Measurements from ENCODE around the gene PDE8A.
"Not testable (repeated sequence)": the region's sequence is repeated elsewhere in the genome, so short reads cannot be mapped to it uniquely, and the experiment has no call there.

PDE8A gene

DNA sequence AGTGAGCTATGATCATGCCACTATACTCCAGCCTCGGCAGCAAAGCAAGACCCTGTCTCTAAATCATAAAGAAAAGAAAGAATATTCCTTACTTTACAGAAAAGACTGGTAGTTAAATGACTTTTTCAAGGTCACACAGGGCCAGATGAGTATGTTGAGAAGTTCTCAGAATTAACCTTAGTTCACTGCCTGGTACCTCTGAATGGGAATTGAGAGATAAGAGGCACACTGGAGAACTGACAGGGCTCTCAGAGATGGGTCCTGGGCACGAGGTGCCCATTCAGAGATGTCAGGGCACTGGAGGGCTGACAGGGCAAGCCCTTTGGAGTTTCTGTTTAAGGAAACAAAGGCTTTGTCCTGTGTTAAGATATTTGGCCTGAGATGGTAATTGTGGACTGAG, 157.7 kb downstream of the PDE8A start:
- DNase-seq, result no peak

DNA sequence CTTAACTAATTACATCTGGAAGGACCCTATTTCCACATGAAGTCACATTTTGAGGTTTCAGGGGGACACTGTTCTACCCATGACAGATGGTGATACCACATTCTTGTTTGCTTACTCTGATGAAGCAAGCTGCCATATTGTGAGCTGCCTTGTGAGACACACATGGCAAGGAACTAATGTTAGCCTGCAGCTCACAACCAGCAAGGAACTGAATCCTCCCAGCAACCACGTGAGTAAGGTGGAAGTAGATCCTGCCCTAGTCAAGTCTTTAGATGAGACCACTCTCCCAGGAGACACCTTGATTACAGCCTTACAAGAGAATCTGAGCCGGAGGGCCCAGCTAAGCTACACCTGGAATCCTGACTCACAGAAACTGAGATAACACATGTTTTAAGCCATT, 160.1 kb downstream of the PDE8A start:
- DNase-seq, result no peak

DNA sequence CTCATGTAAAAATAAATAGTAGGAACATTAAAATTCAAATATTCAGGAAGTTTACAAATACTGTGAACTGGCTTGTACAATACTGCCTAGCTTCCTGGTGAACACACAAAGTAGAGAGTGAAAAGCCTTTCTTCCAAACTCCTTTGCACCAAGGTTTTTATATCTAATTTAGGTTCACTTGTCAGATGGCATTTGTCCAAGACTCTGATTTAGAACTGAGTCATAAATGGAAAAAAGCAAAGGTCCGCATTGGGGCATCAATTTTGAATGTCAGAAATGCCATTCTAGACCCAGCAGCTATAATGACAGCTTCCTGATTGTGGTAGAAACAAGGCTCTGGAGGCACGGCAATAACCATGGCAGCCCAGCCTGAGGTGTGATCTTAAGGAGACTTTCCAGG, 160.7 kb downstream of the PDE8A start:
- no peak for DNase-seq

DNA sequence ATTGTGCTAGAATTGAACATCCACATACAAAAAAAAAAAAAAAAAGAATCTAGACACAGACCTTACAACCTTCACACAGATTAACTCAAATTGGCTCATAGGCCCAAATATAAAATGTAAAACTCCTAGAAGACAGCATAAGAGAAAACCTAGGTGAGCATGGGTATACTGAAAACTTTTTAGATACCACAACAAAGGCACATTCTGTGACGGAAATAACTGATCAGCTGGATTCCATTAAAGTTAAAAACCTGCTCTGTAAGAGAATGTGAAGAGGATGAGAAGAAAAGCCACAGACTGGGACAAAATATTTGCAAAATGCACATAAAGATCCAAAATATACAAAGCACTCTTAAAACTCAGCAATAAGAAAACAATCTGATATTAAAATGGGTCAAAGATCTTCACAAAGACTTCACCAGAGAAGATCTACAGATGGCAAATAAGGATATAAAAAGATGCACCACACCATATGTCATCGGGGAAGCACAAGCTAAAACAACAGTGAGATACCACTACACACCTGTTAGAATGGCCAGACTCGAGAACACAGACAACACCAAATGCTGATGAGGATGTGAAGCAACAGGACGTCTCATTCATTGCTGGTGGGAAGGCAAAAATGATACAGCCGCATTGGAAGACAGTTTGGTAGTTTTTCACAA, 167.9 kb downstream of the PDE8A start:
- DNase-seq, result no peak

DNA sequence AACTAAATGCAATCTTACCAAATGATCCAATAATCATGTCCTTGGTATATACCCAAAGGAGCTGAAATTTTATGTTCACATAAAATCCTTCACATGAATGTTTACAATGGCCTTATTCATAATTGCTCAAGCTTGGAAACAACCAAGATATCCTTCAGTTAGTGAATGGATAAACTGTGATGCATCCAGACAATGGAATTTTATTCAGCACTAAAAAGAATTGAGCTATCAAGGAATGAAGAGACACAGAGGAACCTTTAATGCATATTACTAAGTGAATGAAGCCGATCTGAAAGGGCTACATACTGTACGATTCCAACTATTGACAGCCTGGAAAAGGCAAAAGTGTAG, 168.4 kb downstream of the PDE8A start:
- DNase-seq, result no peak

DNA sequence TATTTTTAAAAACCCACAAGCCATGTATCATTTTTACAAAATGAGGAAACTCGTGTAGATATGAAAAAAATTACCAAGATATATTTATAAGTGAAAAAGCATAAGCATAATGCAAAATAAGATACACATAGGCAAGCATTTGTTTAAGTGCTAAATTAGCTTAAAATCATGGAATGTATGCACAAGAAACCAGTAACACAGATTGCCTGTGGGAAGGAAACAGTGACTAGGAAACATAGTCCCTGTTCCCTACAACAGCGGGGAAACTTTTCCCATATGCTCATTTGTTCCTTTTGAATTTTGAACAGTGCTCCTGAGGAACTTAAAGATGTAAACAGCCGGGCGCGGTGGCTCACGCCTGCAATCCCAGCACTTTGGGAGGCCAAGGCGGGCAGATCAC, 169.5 kb downstream of the PDE8A start:
- no peak for DNase-seq

DNA sequence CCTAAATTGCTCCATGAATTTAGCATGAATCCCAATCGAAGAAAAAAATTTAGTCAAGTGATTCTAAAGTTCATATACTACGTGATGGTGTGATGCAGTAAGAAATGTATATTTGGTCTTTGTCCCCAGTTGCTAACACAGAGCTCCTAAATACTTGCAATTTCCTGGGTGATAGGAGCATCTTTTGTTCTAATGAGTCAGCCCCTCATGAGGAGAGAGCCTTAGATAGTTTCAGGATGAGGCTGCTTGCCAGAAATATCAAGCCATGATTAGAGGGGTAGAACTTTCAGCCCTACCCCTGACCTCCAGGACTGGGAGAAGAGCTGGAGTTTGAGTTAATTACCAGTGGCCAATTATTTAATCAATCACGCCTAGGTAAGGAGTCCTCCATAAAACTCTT, 170.2 kb downstream of the PDE8A start:
- no peak for DNase-seq

DNA sequence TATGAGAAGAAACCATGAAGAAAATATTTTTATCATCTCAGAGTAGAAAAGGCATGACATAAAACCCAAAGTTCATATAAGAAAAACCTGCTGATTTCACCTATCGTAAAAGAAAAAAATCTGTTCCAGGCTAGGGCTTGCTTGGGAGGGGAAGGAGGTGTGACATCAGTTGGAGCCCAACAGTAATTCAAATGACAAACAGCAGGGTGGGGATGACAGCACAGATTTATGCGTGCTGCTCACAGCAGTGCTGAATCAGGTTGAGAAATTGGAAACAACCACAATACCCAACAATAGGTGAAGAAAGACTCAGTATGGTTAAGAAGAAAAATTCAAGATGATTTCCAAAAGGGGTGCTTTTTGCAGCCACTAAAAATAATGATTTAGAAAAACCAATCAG, 172.4 kb downstream of the PDE8A start:
- DNase-seq, result no peak

DNA sequence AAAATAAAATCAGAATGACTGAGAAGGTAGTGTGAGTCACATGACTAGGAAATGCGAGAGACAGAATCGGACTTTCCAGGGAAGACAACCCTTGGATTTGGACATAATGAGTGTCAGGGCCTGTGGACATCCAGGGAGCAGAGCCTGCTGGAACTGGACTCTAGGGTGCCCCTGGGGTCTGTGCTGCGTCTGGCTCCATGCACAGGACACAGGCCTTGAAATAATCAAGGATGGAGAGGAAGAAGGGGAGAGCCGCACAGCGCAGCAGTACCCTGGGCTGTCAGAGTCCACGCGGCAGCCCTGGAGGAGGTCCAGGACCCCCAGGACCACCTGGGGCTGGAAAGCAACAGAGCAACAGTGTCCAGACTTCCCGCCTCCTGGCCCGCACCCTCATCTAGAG, 173.7 kb downstream of the PDE8A start:
- DNase-seq, result no peak

DNA sequence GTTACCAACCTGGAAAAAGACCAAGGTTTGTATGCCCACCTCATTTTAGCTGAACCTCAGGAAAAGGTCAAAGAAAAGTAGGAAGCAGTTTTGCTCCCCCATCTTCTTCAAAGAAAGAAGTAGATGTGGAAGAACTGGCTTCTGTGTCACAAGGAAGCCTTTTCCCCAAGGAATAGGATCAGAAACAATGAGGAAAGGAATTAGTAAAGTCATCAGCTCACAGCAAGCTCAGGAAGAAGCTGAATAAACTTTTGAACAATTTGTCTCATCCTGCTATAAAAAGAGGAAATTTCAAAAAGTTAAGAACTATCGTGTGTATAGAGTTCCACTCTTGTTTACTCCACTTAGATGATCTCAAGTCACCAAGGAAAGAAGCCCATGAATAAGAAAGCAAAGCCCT, 174.2 kb downstream of the PDE8A start:
- no peak for DNase-seq

DNA sequence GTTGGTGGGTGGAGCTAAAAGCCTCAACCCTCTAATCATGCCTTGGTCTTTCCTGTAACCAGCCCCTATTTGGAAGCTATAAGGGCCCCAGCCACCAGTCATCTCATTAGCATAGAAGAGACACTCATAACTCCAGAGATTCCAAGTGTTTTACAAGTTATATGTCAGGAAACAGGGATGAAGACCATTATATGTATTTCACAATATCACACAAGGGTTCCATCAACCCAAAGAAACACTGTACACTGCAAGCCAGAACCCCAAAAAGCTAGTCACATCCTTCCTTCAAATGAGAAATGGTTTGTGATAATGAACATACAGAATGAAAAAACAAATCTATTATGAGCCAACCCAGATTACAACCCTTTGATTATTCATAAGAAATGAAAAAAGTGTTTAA, 175.7 kb downstream of the PDE8A start:
- DNase-seq, result no peak

DNA sequence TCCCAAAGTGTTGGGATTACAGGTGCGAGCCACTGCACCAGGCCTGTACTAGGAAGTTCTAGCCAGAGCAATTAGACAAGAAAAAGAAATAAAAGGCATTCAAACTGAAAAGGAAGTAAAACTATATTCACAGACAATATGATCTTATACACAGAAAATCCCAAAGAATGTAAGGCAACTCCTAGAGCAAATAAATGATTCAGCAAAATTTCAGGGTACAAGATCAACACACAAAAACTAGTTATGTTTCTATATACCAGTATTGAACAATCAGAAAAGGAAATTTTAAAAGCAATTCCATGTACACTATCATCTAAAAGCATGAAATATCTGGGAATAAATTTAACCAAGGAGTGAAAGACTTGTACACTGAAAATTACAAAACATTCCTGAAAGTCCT, 180.6 kb downstream of the PDE8A start:
- DNase-seq, result no peak

DNA sequence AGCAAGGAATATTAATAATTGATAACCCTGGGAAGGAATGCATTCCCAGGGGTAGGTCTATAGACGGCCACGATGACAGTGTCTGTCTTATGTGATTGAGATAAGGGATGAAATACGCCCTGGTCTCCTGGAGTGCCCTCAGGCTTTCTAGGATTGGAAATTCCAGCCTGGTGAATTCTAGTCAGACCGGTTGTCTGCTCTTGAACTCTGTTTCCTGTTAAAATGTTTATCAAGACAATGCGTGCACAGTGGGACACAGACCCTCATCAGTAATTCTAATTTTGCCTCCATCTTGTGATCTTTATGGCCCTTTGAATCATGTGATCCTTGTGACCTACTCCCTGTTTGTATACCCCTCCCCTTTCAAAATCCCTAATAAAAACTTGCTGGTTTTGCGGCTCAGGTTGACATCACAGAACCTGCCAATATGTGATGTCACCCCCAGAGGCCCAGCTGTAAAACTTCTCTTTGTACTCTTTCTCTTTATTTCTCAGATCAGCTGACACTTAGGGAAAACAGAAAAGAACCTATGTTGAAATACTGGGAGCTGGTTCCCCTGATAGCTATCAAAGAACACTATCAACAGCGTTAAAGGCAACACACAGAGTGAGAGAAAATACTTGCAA, 183.3 kb downstream of the PDE8A start:
- no peak for DNase-seq

DNA sequence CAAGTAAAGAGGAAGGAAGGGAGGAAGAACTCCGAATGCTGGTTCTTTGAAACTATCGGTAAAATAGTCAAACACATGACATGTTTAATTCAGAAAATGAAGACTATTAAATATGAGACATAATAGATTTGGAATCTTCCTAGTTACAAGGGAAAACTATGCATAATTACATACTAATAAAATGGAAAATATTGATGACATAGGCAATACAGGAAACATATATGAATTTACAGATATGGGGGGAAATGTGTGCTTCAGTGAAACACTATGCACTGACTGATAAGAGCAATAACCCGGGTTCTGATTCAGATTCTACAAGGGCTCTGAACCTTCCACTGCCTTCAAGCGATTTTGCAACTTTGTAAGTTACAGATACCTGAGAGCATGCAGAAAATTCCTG, 185.9 kb downstream of the PDE8A start:
- no peak for DNase-seq

DNA sequence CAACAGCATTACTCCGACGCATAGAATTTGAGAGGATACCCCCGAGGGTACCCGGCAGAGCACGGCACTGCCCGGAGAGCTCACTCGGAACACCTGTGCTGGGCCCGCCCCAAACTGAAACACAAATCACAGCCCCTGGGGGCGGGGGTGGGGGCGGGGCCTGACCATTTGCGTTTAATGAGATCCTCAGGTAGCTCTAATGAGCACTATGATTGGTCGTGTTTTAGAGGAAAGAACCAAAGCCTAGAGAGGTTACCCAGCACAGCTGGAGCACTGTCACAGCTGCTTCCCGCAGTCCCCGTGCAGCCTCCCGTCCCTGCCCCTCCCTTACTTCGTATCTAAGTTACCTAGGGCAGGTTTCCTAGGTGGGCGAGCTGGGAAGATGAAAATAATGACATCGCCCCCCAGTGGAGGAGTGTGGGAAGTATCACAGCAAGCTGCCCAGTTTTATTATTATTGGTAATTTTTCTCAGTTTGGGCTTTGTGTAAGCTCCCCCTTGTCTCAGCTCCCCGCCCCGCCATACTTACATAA, 187.1 kb downstream of the PDE8A start:
- peak; percentile 1 for DNase-seq

DNA sequence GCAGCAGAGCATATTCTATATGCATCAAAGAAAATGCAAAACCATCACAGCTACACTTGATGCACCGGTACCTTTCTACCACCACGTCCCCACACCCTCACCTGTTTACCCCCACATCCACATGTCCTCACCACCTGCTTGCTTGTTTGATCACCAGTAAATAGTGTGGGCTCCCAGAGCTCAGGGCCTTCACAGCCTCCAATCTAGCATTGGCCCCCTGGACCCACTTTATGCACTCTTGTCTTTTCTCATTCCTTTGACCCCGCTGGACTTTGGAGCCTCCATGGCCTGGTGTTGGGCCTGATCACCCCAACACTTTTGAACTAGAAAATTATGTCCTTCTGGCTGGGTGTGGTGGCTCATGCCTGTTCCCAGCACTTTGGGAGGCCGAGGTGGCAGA, 190.1 kb downstream of the PDE8A start:
- DNase-seq, result no peak

DNA sequence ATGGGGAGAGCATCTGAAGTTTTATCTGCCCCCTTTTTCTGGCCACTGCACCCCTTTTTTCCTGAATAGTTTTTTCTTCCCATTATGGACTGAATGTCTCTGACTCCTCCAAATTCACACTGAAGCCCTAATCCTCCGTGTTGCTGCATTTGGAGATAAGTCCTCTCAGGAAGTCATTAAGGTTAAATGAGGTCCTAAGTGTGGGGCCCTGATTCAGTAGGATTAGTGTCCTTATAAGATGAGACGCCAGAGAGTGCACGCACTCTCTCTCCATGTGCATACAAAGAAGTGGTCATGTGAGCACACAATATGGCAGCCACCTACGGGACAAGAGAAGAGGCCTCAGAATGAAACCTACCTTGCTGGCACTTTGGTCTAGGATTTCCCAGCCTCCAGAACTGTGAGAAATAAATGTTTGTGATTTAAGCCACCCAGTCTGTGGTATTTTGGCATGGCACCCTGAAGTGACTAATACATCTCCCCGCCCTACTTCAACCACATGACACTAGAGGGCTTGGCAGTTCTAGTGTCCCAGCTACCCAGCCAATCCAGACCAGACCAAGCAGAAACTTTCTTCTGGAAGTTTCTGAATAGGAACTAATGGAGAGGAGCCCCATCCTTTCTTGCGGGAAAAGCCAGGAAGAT, 191.3 kb downstream of the PDE8A start:
- no peak for DNase-seq

DNA sequence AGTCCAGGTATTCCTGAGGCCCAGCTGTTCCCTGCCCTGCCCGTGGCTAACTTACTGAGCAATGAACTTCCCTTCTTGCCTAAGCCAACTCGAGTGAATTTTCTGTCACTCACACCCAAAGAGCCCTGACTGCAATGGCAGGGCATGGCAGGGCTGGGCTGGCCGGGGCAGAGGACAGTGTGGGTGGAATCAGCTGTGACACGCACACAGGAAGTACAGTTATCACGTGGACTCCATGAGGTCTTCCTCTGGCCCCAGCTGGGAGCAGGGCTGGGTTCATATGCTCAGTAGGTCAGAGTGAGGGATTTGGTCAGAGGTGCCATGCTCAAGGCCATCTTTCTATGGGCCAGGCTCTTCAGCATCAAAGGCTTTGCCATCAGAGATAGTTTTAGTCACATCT, 192.0 kb downstream of the PDE8A start:
- not testable (repeated sequence) for DNase-seq

DNA sequence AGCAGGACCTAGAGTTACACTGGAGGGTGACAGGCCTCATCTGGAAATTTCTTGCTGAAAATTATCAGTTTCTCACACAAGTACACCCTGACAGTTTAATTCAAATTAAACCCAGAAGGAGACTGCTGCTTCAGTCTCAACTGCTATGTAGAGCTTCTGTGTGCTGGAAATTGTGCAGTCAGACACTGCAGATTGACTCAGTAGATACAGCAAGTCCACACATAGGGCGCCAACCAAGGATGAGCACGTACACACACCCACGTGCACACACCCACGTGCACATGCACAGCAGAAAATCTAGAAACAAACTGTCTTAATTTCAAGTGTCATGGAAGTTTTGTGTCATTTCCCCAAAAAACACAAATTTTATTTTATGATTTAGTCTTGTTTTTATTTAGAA, 192.9 kb downstream of the PDE8A start:
- DNase-seq, result no peak

DNA sequence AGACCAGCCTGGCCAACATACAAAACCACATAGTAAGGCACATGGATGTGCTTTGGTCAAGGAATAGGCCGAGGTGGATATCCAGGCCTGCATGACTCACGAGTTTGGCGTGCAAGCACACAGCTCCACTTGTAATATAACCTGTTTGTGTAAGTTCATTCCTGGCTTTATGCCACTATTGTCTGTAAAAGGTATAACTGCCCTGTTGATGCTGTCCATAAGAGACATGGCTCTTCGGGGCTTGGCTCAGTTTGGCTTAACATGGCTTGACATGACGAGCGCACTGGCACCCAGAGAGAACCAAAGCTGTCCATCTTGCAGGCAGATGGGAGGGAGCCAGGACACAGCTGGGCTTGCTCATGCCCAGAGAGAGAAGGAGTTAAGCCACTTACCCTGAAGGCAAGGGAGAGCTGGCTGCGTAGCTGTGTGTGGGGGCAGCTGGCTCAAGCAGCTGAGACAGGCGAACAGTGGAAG, 195.4 kb downstream of the PDE8A start:
- not testable (repeated sequence) for DNase-seq

DNA sequence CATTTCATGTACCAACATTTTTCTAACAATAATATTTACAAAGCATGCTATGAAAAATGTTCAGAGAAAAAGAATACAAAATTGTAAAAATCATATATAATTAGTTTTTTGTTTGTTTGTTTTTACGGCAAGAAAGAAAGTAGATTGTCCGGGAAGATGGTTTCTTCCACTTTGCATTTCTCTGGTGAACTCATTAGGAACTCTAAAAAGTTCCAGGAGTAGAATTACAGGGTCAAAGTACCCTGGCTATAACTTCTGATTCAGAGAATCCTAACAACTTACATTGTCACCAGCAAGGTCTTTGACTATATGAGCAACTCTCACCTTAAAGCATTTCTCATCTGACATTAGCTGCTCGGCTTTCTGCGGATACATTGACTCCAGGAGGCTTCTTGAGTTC, 196.7 kb downstream of the PDE8A start:
- no peak for DNase-seq

DNA sequence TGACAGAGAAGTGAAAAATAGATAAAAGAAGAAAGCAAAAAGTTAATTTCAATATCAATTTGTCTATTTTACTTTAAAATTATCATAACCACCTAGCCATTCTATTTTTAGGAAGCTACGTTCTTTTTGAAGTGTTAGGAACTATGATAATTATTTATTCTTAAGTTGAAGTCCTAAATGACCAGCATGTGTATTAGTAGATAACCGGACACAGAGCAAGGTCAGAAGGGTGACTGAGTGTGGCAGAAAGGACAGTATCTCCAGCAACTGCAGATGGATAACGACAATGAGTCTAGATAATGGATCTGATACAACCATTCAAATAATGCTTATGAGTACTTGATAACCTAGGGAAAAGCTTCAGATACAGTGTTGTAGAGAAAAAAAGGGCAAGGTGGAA, 198.0 kb downstream of the PDE8A start:
- no peak for DNase-seq

DNA sequence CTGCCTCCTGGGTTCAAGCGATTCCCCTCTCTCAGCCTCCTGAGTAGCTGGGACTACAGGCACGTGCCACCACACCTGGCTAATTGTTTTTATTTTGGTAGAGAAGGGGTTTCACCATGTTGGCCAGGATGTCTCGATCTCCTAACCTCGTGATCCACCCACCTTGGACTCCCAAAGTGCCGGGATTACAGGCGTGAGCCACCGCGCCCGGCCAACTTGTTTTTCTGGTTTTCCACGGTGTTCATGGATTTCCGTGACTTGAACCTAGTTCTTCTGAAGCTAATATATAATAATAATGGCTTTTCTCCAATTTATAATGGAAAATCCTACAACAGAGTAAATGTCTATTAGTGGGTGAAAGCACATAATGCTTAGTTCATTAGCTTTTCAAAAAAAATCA, 203.7 kb downstream of the PDE8A start:
- not testable (repeated sequence) for DNase-seq

DNA sequence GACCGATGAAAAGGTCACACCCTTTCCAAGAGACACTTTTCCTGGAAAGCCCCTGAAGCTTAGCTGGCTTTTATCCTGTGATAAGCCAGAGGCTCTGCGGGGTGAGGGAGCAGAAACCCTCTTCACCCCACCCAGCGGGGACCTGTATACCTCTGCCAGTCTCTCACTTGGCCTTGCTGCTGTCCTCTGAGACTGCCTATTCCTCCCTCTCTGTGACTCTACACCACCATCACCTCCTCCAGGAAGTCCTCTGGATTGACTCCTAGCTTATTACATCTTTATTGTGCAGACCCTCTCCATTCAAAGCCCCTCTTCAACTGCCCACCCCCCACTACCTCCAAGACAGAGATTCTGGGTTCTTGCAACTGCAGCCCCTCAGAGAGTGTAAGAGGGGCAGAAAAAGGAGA, 206.5 kb downstream of the PDE8A start:
- not testable (repeated sequence) for DNase-seq
